Hepatocyte (in vitro differentiated cells): ENCODE data around the gene SHISA6.

Experiments
- CTCF ChIP-seq: fragments of 200-600 bp; sonication (generic); IDR thresholded peaks from 2 replicates; pipeline ENCODE4 v1.5.1; 2016; ENCODE audit warnings: antibody characterized with exemption, mild to moderate bottlenecking; ENCODE audit not compliant: poor library complexity
- EZH2 ChIP-seq: fragments of 200-600 bp; sonication (generic); IDR thresholded peaks from 2 replicates; pipeline ENCODE4 v1.6.1; 2016; ENCODE audit warnings: antibody characterized with exemption, mild to moderate bottlenecking, borderline replicate concordance
- EZH2phosphoT487 ChIP-seq: fragments of 200-600 bp; sonication (generic); IDR thresholded peaks from one replicate; pipeline ENCODE4 v1.6.1; 2018; ENCODE audit warnings: antibody characterized with exemption, mild to moderate bottlenecking, low read depth, moderate library complexity; ENCODE audit not compliant: unreplicated experiment, severe bottlenecking

GRCh38 chr17:11506635-11507034, 265.6 kb downstream of the SHISA6 start:
- TF ChIP-seq CTCF: no peak
- TF ChIP-seq EZH2: no peak
- TF ChIP-seq EZH2phosphoT487: no peak
